NCI-H82 treated with DMSO at 0.1 percent for 48 hours (cell line): ENCODE measurements around the gene BAG2.

Source experiments
- DNase-seq: peaks from one replicate; lab custom pipeline; 2025; ENCODE audit not compliant: unreplicated experiment; lab: John Stamatoyannopoulos, UW

Gene BAG2

GRCh38 chr6:57221191-57221935, 49.2 kb downstream of the BAG2 start:
- peak; percentile 44 for DNase-seq

GRCh38 chr6:57221936-57222742, 50.0 kb downstream of the BAG2 start, which contains the start of gene RAB23:
RAB23 (minus strand) TSS chr6:57222307; CDS start chr6:57210380, 11,927 bp downstream.
- peak; percentile 55 for DNase-seq

GRCh38 chr6:57222743-57223077, 50.6 kb downstream of the BAG2 start:
- no peak for DNase-seq

- DNase-seq: no peak
Observed at GRCh38 chr6:57224769-57225515, 52.8 kb downstream of the BAG2 start.

GRCh38 chr6:57226221-57226620, 54.1 kb downstream of the BAG2 start:
- no peak for DNase-seq
